GM12801 (cell line): Measurements from ENCODE around the gene DNASE1.

Experiments
- TF ChIP-seq, protein P1 (sequence below): IDR thresholded peaks from one replicate; pipeline ENCODE4 v1.5.1; 2011; ENCODE audit warnings: control low read depth; ENCODE audit not compliant: insufficient read length; ENCODE audit errors: extremely low read depth

The DNASE1 gene

GRCh38 chr16:3611146-3611975, 43.1 kb upstream of the DNASE1 start, which contains the start of gene SLX4:
SLX4 (minus strand) TSS chr16:3611606; CDS start chr16:3608964, 2,642 bp downstream.
- TF ChIP-seq, protein P1, sequence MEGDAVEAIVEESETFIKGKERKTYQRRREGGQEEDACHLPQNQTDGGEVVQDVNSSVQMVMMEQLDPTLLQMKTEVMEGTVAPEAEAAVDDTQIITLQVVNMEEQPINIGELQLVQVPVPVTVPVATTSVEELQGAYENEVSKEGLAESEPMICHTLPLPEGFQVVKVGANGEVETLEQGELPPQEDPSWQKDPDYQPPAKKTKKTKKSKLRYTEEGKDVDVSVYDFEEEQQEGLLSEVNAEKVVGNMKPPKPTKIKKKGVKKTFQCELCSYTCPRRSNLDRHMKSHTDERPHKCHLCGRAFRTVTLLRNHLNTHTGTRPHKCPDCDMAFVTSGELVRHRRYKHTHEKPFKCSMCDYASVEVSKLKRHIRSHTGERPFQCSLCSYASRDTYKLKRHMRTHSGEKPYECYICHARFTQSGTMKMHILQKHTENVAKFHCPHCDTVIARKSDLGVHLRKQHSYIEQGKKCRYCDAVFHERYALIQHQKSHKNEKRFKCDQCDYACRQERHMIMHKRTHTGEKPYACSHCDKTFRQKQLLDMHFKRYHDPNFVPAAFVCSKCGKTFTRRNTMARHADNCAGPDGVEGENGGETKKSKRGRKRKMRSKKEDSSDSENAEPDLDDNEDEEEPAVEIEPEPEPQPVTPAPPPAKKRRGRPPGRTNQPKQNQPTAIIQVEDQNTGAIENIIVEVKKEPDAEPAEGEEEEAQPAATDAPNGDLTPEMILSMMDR, result no peak

DNA sequence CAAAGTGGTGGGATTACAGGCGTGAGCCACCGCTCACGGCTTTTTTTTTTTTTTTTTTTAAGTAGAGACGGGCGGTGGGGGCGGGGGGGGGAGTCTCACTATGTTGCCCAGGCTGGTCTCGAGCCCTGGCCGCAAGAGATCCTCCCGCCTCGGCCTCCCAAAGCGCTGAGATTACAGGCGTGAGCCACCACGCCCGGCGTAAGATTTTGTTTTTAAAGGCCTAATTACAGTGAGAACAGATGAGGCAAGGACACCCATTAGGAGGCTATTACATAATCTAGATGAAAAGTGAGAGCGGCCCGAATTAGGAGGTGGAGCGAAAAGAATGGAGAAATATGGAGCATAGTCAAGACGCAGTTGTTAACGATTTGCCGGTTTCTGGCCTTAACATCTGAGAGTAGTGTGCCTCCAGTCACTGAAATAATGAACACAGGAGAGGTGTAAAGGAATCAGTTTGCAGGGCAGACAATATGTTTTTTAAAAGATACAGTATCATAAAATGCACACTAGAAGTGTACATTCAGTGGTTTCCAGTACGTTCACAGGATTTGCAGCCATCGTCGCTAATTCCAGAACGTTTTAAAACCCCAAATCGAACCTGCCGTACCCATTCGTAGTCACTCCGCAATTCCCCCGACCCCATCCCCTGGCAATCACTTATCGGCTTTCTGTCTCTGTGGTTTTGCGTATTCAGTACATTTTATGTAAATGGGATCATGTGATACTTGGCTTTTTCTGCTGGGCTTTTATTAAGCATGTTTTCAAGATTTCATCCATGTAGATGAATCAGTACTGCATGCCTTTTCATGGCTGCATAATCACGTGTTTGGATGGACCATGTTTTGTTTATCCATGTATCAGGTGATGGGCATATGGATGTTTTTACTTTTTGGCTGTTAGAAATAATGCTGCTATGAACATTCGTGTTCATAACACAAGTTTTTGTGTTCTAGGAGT, 41.7 kb upstream of the DNASE1 start:
- TF ChIP-seq, protein P1, result no peak

GRCh38 chr16:3618769-3619141, 35.7 kb upstream of the DNASE1 start:
- TF ChIP-seq, protein P1, result no peak

GRCh38 chr16:3623642-3624041, 30.8 kb upstream of the DNASE1 start:
- TF ChIP-seq, protein P1, result no peak

DNA sequence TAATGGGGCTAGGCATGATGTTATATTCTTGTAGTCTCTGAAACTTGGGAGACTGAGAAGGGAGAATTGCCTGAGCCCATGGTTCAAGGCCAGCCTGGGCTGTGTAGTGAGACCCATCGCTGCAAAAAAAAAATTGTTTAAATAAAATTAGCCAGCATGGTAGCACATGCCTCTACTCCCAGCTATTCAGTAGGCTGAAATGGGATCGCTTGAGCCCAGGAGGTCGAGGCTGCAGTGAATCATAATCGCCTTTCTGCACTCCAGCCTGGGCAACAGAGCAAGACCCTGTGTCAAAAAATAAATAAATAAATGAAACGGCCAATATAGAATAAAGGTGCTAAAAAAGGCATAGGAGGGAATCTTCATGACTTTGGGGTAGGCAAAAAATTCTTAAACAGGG, 29.2 kb upstream of the DNASE1 start:
- TF ChIP-seq, protein P1, result no peak

DNA sequence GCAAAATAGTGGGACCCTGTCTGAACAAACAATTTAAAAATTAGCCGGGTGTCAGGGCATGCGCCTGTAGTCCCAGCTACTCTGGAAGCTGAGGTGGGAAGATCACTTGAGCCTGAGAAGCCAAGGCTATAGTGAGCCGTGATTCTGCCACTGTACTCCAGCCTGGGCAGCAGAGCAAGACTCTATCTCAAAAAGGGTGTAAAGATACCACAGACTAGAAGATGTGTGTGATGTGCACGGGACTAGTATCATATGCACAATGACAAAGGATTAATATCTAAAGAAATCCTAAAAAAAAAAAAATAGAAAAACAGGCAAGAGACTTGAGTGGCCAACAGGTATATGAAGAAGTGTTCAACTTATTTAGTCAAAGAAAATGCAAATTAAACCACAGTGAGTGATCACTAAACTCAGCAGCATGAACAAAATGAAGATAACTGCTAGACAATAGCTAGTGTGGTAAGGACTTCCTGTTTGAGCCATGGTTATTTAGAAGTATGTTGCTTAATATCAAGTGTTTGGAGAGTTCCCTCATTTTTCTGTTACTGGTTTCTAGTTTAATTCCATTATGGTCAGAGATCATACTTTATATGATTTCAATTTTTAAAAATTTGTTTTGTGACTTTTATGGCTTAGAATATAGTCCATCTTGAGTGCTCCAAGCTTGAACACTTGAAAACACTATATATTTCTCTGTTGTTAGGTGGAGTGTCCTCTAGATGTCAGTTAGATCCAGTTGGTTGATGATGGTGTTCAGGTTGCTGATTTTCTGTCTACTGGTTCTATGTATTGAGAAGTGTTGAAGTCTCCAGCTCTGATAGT, 28.4 kb upstream of the DNASE1 start:
- TF ChIP-seq, protein P1, result no peak
